ENCODE measurements around the gene SDF4. TPM values are rescaled to one million over a fixed set of nuclear protein-coding genes. Genes with fewer than 3 reads are reported as not detected.

SDF4 gene
- total and polyA plus RNA-seq, 2 of the 8 experiments (the other 6 are each of a cell fraction or from before 2014, with no cell fraction given): 45.5 to 75.6 TPM

- H4K91ac ChIP-seq (replicated peaks; ENCODE audit: insufficient read length, low read length): no peak overlapping the region
- H3K9me3 ChIP-seq (ENCODE audit: insufficient read depth in 2 of 2, low read depth in 1 of 2, low read length in 1 of 2): no peaks in the 10 kb centered on the region
- H3K27me3 ChIP-seq (replicated peaks in 1 of 4; ENCODE audit: control insufficient read depth in 3 of 4, extremely low read depth in 1 of 4, insufficient read depth in 3 of 4, low read length in 3 of 4): no peaks in the 10 kb centered on the region
- peaks cover 0 to 5% (median 5%) of the 10 kb centered on the region in 4 experiments; a peak in 5 of 7 replicates for H3K4me1 ChIP-seq (replicated peaks in 1 of 4; ENCODE audit: control insufficient read depth in 3 of 4, insufficient read depth in 4 of 4, low read length in 3 of 4)
- H3K23ac ChIP-seq (ENCODE audit: insufficient read length): no peak overlapping the region
- H3K9ac ChIP-seq (replicated peaks in 1 of 4; ENCODE audit: extremely low read depth in 1 of 4, low read depth in 3 of 4, low read length in 3 of 4): no peak overlapping the region
- DNase-seq (ENCODE audit: low read depth in 1 of 2, low spot score in 2 of 2) (no peak), FAIRE-seq (no peak)
- peaks cover 4% of the 10 kb centered on the region; the same call in 1 of the 2 replicates for H3K23me2 ChIP-seq (ENCODE audit: low read depth, low read length)
- no peak overlapping the region for H2BK20ac ChIP-seq (ENCODE audit: low read length)
- H3K18ac ChIP-seq (ENCODE audit: extremely low read depth, low read length): no peak overlapping the region
- WGBS, 2 experiments (ENCODE audit: extremely low coverage in 1 of 2, insufficient coverage in 1 of 2, insufficient read length in 1 of 2, insufficient replicate concordance in 2 of 2, low coverage in 1 of 2, low lambda C conversion rate in 2 of 2, missing lambda C conversion rate in 1 of 2): 96% methylated on average over 37 of the region's 39 CpGs; no CpG with 5 or more reads in 1 of the 2 experiments
- peaks cover 35% of the 10 kb centered on the region for H3K79me1 ChIP-seq (ENCODE audit: low read depth, low read length)
- H4K5ac ChIP-seq (ENCODE audit: insufficient read length, low read depth, low read length): no peak overlapping the region
- H2BK120ac ChIP-seq (replicated peaks; ENCODE audit: low read depth, low read length): no peak overlapping the region
- H2AK5ac ChIP-seq (ENCODE audit: low read depth, low read length): no peak overlapping the region
- no peak overlapping the region for H3K4ac ChIP-seq (replicated peaks; ENCODE audit: insufficient read length, low read depth, low read length)
- H2BK15ac ChIP-seq (ENCODE audit: low read length): no peak overlapping the region
- H4K8ac ChIP-seq (ENCODE audit: extremely low read depth, insufficient read depth, low read length): no peak overlapping the region
- H3K4me2 ChIP-seq (ENCODE audit: insufficient read depth in 1 of 2, low read depth in 2 of 2, low read length in 2 of 2): no peak overlapping the region
- no peak overlapping the region for H3K14ac ChIP-seq (ENCODE audit: insufficient read length)
- ChIA-PET POLR2A (ENCODE audit: partially characterized antibody) (interaction anchor here (0.7 to 0.9 kb wide), 2 partner anchors 11 to 14 kb away, joined by 3 read pairs; no protein-coding TSS in a partner anchor), CTCF (ENCODE audit: partially characterized antibody) (interaction anchor here (0.8 to 1.6 kb wide), 7 partner anchors 13 to 145 kb away, joined by 3 to 6 read pairs (median 4); no protein-coding TSS in a partner anchor)
- H3K79me2 ChIP-seq (ENCODE audit: control insufficient read depth in 1 of 2, insufficient read depth in 2 of 2, low read length in 2 of 2): peaks cover 12 to 44% of the 10 kb centered on the region in 2 experiments; a peak in 3 of 4 replicates
- H4K20me1 ChIP-seq (replicated peaks in 1 of 2; ENCODE audit: control insufficient read depth in 1 of 2, insufficient read depth in 2 of 2, low read length in 2 of 2): peaks cover 16 to 41% of the 10 kb centered on the region in 2 experiments
- no peak overlapping the region for H3K4me3 ChIP-seq (ENCODE audit: extremely low read depth in 1 of 4, insufficient read depth in 2 of 4, low read depth in 3 of 4, low read length in 4 of 4)
- peaks cover 11 to 26% (median 15%) of the 10 kb centered on the region in 4 experiments for H3K36me3 ChIP-seq (ENCODE audit: control insufficient read depth in 2 of 4, insufficient read depth in 4 of 4, low read length in 3 of 4)
- H2BK5ac ChIP-seq (ENCODE audit: low read depth, low read length): no peak overlapping the region
- no peak overlapping the region for H2BK12ac ChIP-seq (ENCODE audit: low read depth, low read length)
- H3K56ac ChIP-seq (replicated peaks; ENCODE audit: insufficient read length, low read depth, low read length): no peak overlapping the region
- H2AFZ ChIP-seq (ENCODE audit: low read length): no peak overlapping the region
- no peak overlapping the region for H3K27ac ChIP-seq (ENCODE audit: low read depth, low read length)
- TF ChIP-seq HDAC2 (IDR thresholded peaks at IDR 0.05; ENCODE audit: borderline replicate concordance in 1 of 2, low read depth in 2 of 2, low read length in 2 of 2): no peak
- TF ChIP-seq ZNF274 (IDR thresholded peaks at IDR 0.05; ENCODE audit: borderline replicate concordance, extremely low read depth, low read length): no peak
- TF ChIP-seq, protein P1, sequence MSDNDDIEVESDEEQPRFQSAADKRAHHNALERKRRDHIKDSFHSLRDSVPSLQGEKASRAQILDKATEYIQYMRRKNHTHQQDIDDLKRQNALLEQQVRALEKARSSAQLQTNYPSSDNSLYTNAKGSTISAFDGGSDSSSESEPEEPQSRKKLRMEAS (IDR thresholded peaks at IDR 0.05): no peak
- no peak for TF ChIP-seq RBBP5 (IDR thresholded peaks at IDR 0.05; ENCODE audit: borderline replicate concordance, low read depth, low read length)
- no peak for TF ChIP-seq EGR1 (IDR thresholded peaks at IDR 0.05; ENCODE audit: borderline replicate concordance, low read depth, low read length)
- TF ChIP-seq GABPA (IDR thresholded peaks at IDR 0.05; ENCODE audit: borderline replicate concordance, insufficient read depth, low read length): no peak
- TF ChIP-seq SP1 (IDR thresholded peaks at IDR 0.05; ENCODE audit: low read depth, low read length): no peak
- TF ChIP-seq MAFK (IDR thresholded peaks at IDR 0.05; ENCODE audit: low read depth, low read length): no peak
- no peak for TF ChIP-seq EZH2 (IDR thresholded peaks at IDR 0.05; ENCODE audit: low read depth, low read length, severe bottlenecking)
- no peak for TF ChIP-seq TBP (IDR thresholded peaks at IDR 0.05; ENCODE audit: low read depth, low read length)
- no peak for TF ChIP-seq TAF1 (IDR thresholded peaks at IDR 0.05; ENCODE audit: low read depth, low read length)
Measured at GRCh38 chr1:1267488-1268283, 35.9 kb upstream of the SDF4 start.

All from H1 (cell line).